Neutrophil (primary cell): ENCODE results near the gene PTPRG.

Experiments
- H3K27ac ChIP-seq: fragments of 200-600 bp; sonication (generic); 2 replicates; pipeline ENCODE4 v1.5.1; 2016; ENCODE audit warnings: mild to moderate bottlenecking, moderate library complexity
- H3K27me3 ChIP-seq: fragments of 200-600 bp; sonication (generic); 2 replicates; pipeline ENCODE4 v1.6.0; 2016; ENCODE audit warnings: mild to moderate bottlenecking
- H3K36me3 ChIP-seq: fragments of 200-600 bp; sonication (generic); 2 replicates; pipeline ENCODE4 v1.5.1; 2017
- H3K4me1 ChIP-seq, 2 experiments: fragments of 200-600 bp in 1 of 2; sonication (generic) in 1 of 2; 1 replicate in 1 of 2; 2 replicates in 1 of 2; pipeline versions ENCODE4 v1.5.1 to v1.6.1; 2013 to 2016; ENCODE audit warnings: low read depth in 1 of 2, low read length in 1 of 2, mild to moderate bottlenecking in 1 of 2, moderate library complexity in 1 of 2; ENCODE audit not compliant: control insufficient read depth in 1 of 2, insufficient read depth in 1 of 2
- H3K4me3 ChIP-seq, 2 experiments: fragments of 200-600 bp in 1 of 2; sonication (generic) in 1 of 2; 1 replicate in 1 of 2; 2 replicates in 1 of 2; pipeline ENCODE4 v1.5.1; 2013 to 2016; ENCODE audit warnings: low read depth in 1 of 2, low read length in 1 of 2, mild to moderate bottlenecking in 1 of 2, moderate library complexity in 1 of 2
- H3K9me3 ChIP-seq: fragments of 200-600 bp; sonication (generic); 2 replicates; pipeline ENCODE4 v1.5.1; 2016
- CTCF ChIP-seq: fragments of 200-600 bp; sonication (generic); IDR thresholded peaks from 2 replicates; pipeline ENCODE4 v1.5.1; 2016; ENCODE audit warnings: antibody characterized with exemption

The PTPRG gene

GRCh38 chr3:62178032-62178431 lies 616.7 kb downstream of the PTPRG start:
- no peak for TF ChIP-seq CTCF
- no peaks in the 10 kb centered on the region for H3K4me1 ChIP-seq
- no peak overlapping the region for H3K4me3 ChIP-seq
- no peaks in the 10 kb centered on the region for H3K36me3 ChIP-seq
- H3K9me3 ChIP-seq: no peaks in the 10 kb centered on the region
- H3K27ac ChIP-seq: no peak overlapping the region
- H3K27me3 ChIP-seq: no peaks in the 10 kb centered on the region

DNA sequence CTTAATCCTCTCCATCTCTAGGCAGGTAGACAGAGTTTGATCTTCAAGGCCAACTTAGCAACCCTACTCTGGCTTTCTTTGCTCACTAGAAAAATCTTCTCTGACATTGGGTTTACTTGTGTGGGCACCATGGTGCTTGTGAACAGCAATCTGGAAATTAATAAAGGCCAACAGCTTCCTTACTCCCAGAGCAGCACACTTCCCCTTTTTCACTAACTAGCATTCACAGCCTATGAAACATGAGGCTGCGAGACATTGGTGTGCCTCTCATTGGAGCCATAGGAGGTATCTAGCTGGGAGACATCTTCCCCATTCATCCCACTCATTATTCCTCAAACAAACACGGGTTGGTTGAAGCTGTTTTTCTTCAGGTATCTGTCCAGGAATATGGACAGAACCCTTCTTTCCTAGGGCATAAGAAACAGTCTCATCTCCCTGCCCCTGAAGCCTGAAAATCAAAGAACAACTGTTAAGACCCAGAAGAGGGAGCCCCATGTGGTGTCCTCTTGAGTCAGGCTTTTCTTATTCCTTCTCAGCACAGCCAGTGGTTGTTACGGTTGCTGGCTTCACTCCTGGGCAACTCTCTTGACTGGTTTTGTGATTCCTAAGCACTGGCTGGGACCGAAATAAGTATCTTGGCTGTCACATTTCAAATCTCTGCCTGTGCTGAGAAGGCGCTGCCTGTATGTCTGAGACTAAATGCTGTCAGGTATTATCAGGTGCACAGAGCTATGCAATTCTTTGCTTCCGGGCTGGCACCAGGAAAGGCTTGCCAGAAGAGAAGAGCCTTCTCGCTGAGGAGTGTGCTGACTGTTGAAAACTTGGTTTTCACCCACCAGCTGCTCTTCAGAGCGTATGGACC lies 617.6 kb downstream of the PTPRG start:
- H3K4me1 ChIP-seq: no peaks in the 10 kb centered on the region
- no peak overlapping the region for H3K4me3 ChIP-seq

DNA sequence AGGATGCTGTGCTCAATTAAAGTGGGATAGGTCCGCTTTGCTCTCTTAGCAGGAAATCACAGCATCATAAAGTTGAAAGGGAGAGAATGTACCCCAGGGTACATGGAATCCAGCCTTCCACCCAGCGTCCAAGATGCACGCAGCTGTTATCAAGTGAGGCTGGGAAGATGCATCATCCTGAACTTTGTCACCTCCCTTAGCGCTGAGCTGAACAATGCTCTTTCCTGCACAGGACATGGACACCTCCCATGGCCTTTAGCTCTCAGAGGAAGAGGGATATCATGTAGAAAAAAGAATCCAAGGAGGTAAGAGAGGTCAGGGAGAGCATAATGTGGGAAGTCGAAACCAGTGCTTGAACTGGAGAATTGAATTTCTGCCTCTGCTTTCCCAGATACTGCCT lies 619.1 kb downstream of the PTPRG start:
- H3K9me3 ChIP-seq: no peaks in the 10 kb centered on the region
- no peak for TF ChIP-seq CTCF
- no peaks in the 10 kb centered on the region for H3K27me3 ChIP-seq
- no peak overlapping the region for H3K4me3 ChIP-seq
- H3K4me1 ChIP-seq: no peaks in the 10 kb centered on the region
- H3K36me3 ChIP-seq: no peaks in the 10 kb centered on the region
- no peak overlapping the region for H3K27ac ChIP-seq

More for the DNA sequence above, 617.6 kb downstream of the PTPRG start:
- Histone ChIP-seq H3K27me3 (no peaks in the 10 kb centered on the region), H3K9me3 (no peaks in the 10 kb centered on the region), H3K36me3 (no peaks in the 10 kb centered on the region), H3K27ac (no peak overlapping the region)
- TF ChIP-seq CTCF: no peak

- Histone ChIP-seq H3K27me3 (no peaks in the 10 kb centered on the region), H3K36me3 (no peaks in the 10 kb centered on the region), H3K27ac (no peak overlapping the region), H3K4me1 (no peaks in the 10 kb centered on the region), H3K9me3 (no peaks in the 10 kb centered on the region), H3K4me3 (no peak overlapping the region)
- no peak for TF ChIP-seq CTCF
Observed at GRCh38 chr3:62183087-62183486, 621.7 kb downstream of the PTPRG start.

DNA sequence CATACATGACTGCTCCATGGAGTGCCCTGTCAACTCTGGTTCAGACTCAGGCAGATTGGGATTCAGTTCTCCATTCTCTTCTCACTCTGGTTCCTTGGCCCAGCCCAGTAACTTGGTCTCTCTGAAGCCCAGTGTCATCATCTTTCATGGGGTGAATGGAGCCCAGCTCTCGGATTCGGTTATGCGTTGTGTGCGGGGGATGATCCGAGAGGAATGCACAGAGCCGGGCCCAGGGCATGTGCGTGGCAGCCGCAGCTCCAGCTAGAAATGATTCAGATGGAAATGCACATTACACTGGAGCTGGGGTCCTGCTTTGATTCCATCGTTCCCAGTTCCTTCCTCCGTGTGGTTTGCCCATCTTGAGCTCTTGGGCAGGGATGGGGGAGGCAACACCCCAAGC lies 622.6 kb downstream of the PTPRG start:
- no peak for TF ChIP-seq CTCF
- Histone ChIP-seq H3K4me3 (no peak overlapping the region), H3K27me3 (no peaks in the 10 kb centered on the region), H3K36me3 (no peaks in the 10 kb centered on the region), H3K9me3 (no peaks in the 10 kb centered on the region), H3K4me1 (no peaks in the 10 kb centered on the region), H3K27ac (no peak overlapping the region)
